HepG2 (cell line): ENCODE measurements around the gene HAPLN1. TPM values are rescaled to one million over a fixed set of nuclear protein-coding genes. Genes with fewer than 3 reads are reported as not detected.

Experiments
- ATAC-seq: fragments of 200-7000 bp; cut with Tn5 transposase; 3 replicates; pipeline ENCODE4 v1.9.1; 2020; ENCODE audit warnings: mild to moderate bottlenecking, moderate library complexity
- BruUV-seq: library from RNA; stranded (reverse); fragments of 400-500 nt; replicated peaks from 2 replicates; lab custom pipeline; 2021; lab: Mats Ljungman, UMichigan
- CTCF ChIA-PET: fragments of 300-600 bp; formaldehyde crosslinking; extraction: SDS; loops from one replicate; lab custom pipeline; 2021; ENCODE audit warnings: low total read pairs, inconsistent platforms, low intra/inter-chr PET ratio; lab: Yijun Ruan, JAX
- POLR2A ChIA-PET: fragments of 350-600 bp; sonication (Branson Sonifier 250); formaldehyde crosslinking; loops from one replicate; lab custom pipeline; 2020; ENCODE audit warnings: antibody characterized with exemption, inconsistent platforms; lab: Yijun Ruan, JAX
- DNase-seq: peaks from one replicate; pipeline ENCODE4 v3.0.0-alpha.2; 2015; ENCODE audit warnings: low spot score
- FAIRE-seq: peaks from 3 replicates; lab custom pipeline; 2011; peaks lifted over from hg19 to GRCh38; lab: Jason Lieb, UNC
- H2AFZ ChIP-seq: one replicate; pipeline ENCODE4 v1.6.1; 2011; ENCODE audit warnings: low read length, inconsistent platforms
- H3K27ac ChIP-seq: fragments of 300-600 bp; 3 replicates; pipeline ENCODE4 v1.8.0; 2011; ENCODE audit warnings: mixed run types, mild to moderate bottlenecking, mixed read lengths, low read length, inconsistent platforms; ENCODE audit not compliant: insufficient read depth; ENCODE audit errors: extremely low read length
- H3K27me3 ChIP-seq, 2 experiments: fragments of 200-600 bp in 1 of 2; 2 replicates in 1 of 2; 3 replicates in 1 of 2; pipeline versions ENCODE4 v1.6.0 to v1.8.0; 2011; ENCODE audit warnings: low read length in 2 of 2, mild to moderate bottlenecking in 2 of 2, moderate library complexity in 2 of 2, inconsistent platforms in 1 of 2; ENCODE audit not compliant: insufficient read depth in 2 of 2, control insufficient read depth in 1 of 2
- H3K36me3 ChIP-seq, 2 experiments: fragments of 200-600 bp in 1 of 2; replicated peaks in 1 of 2; 2 replicates in 1 of 2; 3 replicates in 1 of 2; pipeline versions ENCODE4 v1.5.1 to v1.8.0; 2011; ENCODE audit warnings: low read length in 2 of 2, inconsistent platforms in 1 of 2; ENCODE audit not compliant: insufficient read depth in 2 of 2, control insufficient read depth in 1 of 2
- H3K4me1 ChIP-seq: 2 replicates; pipeline ENCODE4 v1.5.1; 2012; ENCODE audit warnings: low read length, inconsistent platforms; ENCODE audit not compliant: insufficient read depth
- H3K4me2 ChIP-seq: 2 replicates; pipeline ENCODE4 v1.6.0; 2011; ENCODE audit warnings: low read depth, low read length, inconsistent platforms
- H3K4me3 ChIP-seq, 3 experiments: fragments of 200-600 bp in 1 of 3; sonication (generic), shearing (Covaris generic) in 1 of 3; replicated peaks in 1 of 3; 2 replicates each; pipeline ENCODE4 v1.5.1; 2011 to 2016; ENCODE audit warnings: low read length in 3 of 3, inconsistent platforms in 2 of 3, low read depth in 2 of 3, mild to moderate bottlenecking in 2 of 3, control low read depth in 1 of 3, mixed read lengths in 1 of 3; ENCODE audit not compliant: insufficient read depth in 1 of 3
- H3K79me2 ChIP-seq: one replicate; pipeline ENCODE4 v1.6.1; 2011; ENCODE audit warnings: low read length, inconsistent platforms; ENCODE audit not compliant: insufficient read depth
- H3K9ac ChIP-seq: 2 replicates; pipeline ENCODE4 v1.6.0; 2011; ENCODE audit warnings: mild to moderate bottlenecking, low read depth, low read length, inconsistent platforms; ENCODE audit not compliant: insufficient read depth
- H3K9me3 ChIP-seq: 2 replicates; pipeline ENCODE4 v1.5.1; 2012; ENCODE audit warnings: mild to moderate bottlenecking, low read length
- H4K20me1 ChIP-seq: 2 replicates; pipeline ENCODE4 v1.6.0; 2011; ENCODE audit warnings: inconsistent platforms, mild to moderate bottlenecking, low read length, moderate library complexity; ENCODE audit not compliant: insufficient read depth
- ASH2L ChIP-seq: fragments of 300-600, 200-600 bp; sonication (generic); IDR thresholded peaks from 2 replicates; pipeline ENCODE4 v1.7.0; 2017; ENCODE audit warnings: low read depth, mild to moderate bottlenecking, moderate library complexity, mixed read lengths, low read length; ENCODE audit not compliant: insufficient read length
- ATF7 ChIP-seq, 2 experiments: fragments of 450-650 bp in 1 of 2; sonication (generic) in 1 of 2; formaldehyde crosslinking in 1 of 2; IDR thresholded peaks; 2 replicates each; pipeline versions ENCODE4 v1.4.0 to v1.6.1; 2016 to 2020; ENCODE audit warnings: antibody characterized with exemption in 1 of 2, mild to moderate bottlenecking in 1 of 2, missing genetic modification reagents in 1 of 2
- CSRNP2 ChIP-seq: sonication (generic); formaldehyde crosslinking; conservative IDR thresholded peaks from 2 replicates; pipeline ENCODE4 v1.8.0; 2022; ENCODE audit warnings: low read depth, missing genetic modification reagents
- NCOA1 ChIP-seq: sonication (generic); formaldehyde crosslinking; IDR thresholded peaks from 2 replicates; pipeline ENCODE4 v1.9.0; 2021; ENCODE audit warnings: missing genetic modification reagents
- NFE2L2 ChIP-seq: fragments of 150-350 bp; IDR thresholded peaks from 2 replicates; pipeline ENCODE4 v1.6.1; 2014; ENCODE audit warnings: low read length
- RFX1 ChIP-seq: fragments of 450-650 bp; IDR thresholded peaks from 2 replicates; pipeline ENCODE4 v1.6.1; 2017
- RNF2 ChIP-seq: fragments of 450-650 bp; conservative IDR thresholded peaks from 2 replicates; pipeline ENCODE4 v1.6.1; 2016; ENCODE audit warnings: low read depth
- TRIM24 ChIP-seq: sonication (generic); formaldehyde crosslinking; IDR thresholded peaks from 2 replicates; pipeline ENCODE4 v1.8.0; 2022; ENCODE audit warnings: mild to moderate bottlenecking, missing genetic modification reagents
- ZNF121 ChIP-seq: sonication (generic); formaldehyde crosslinking; IDR thresholded peaks from 2 replicates; pipeline ENCODE4 v1.5.0; 2020; ENCODE audit warnings: mild to moderate bottlenecking, missing genetic modification reagents
- ZNF333 ChIP-seq: sonication (generic); formaldehyde crosslinking; IDR thresholded peaks from 2 replicates; pipeline ENCODE4 v1.4.0; 2020; ENCODE audit warnings: mild to moderate bottlenecking, missing genetic modification reagents, borderline replicate concordance
- ZNF569 ChIP-seq: sonication (generic); formaldehyde crosslinking; IDR thresholded peaks from 2 replicates; pipeline ENCODE4 v1.5.0; 2020; ENCODE audit warnings: mild to moderate bottlenecking, missing genetic modification reagents, moderate library complexity, borderline replicate concordance
- ZNF747 ChIP-seq: sonication (generic); formaldehyde crosslinking; IDR thresholded peaks from 2 replicates; pipeline ENCODE4 v1.8.1; 2023; ENCODE audit warnings: missing genetic modification reagents, mild to moderate bottlenecking, borderline replicate concordance
- WGBS: methylation state at CpG from one replicate; pipeline ENCODE4 v1.1.6; 2017; ENCODE audit warnings: low lambda C conversion rate; 5-methylcytosine and 5-hydroxymethylcytosine counted together
- in situ Hi-C: cut with HindIII; loops from 2 replicates; pipeline ENCODE4 v1.10.0; 2017; ENCODE audit warnings: low pct_unique_long_range_greater_than_20kb; ENCODE audit not compliant: extremely low pct_ligation_motif_present
- intact Hi-C: fragments of 100-400 bp; cut with micrococcal nuclease; formaldehyde crosslinking; loops from one replicate; pipeline ENCODE4 v1.10.0; 2022; ENCODE audit not compliant: unreplicated experiment
- polyA plus RNA-seq, 8 experiments: library from polyadenylated mRNA; depleted of rRNA in 3 of 8; stranded (reverse) in 7 of 8; unstranded in 1 of 8; fragments of >200 nt; fragmentation: Illumina TruSeq in 4 of 8; extraction: Trizol in 4 of 8; gene quantifications; 2 replicates each; pipeline versions ENCODE4 v1.2.1 to v1.2.3, GENCODE V29; 2011 to 2016; ENCODE audit warnings: low read depth in 4 of 8, missing spikeins in 1 of 8, mixed read lengths in 1 of 8; ENCODE audit not compliant: insufficient read depth in 1 of 8
- total RNA-seq, 5 experiments: library from RNA; depleted of rRNA; stranded (reverse); fragments of >200 nt; fragmentation: Illumina TruSeq; extraction: Trizol; gene quantifications; 2 replicates each; pipeline ENCODE4 v1.2.3, GENCODE V29; 2016; ENCODE audit warnings: low read depth in 1 of 5

Gene HAPLN1
- total and polyA plus RNA-seq, 2 of the 13 experiments (the other 11 are each of a cell fraction or from before 2014, with no cell fraction given), result not detected

- H3K4me2 ChIP-seq, result no peak overlapping the region
- CTCF ChIA-PET, result no interaction called here
- H3K27me3 ChIP-seq, result no peaks in the 10 kb centered on the region; a peak in 1 of 5 replicates
- no peaks in the 10 kb centered on the region for H3K9me3 ChIP-seq
- H2AFZ ChIP-seq, result no peak overlapping the region
- no TSS peak for BruUV-seq
- intact Hi-C loops, result no loop called here
- H3K4me3 ChIP-seq, result no peak overlapping the region
- no peaks in the 10 kb centered on the region for H3K4me1 ChIP-seq
- H3K36me3 ChIP-seq, result no peaks in the 10 kb centered on the region
- FAIRE-seq (no peak), DNase-seq (no peak)
- H4K20me1 ChIP-seq, result no peaks in the 10 kb centered on the region
- TF ChIP-seq ZNF333 (CRISPR knock-in tag), result no peak
- no peak for TF ChIP-seq RNF2
- no peak for TF ChIP-seq RFX1
- TF ChIP-seq ZNF121 (CRISPR knock-in tag), result no peak
- no peak for TF ChIP-seq ASH2L
- TF ChIP-seq NCOA1 (CRISPR knock-in tag), result no peak
- TF ChIP-seq ATF7 (IDR thresholded peaks at IDR 0.05), result no peak
- TF ChIP-seq ATF7 (CRISPR knock-in tag; IDR thresholded peaks at IDR 0.05), result no peak
- no peak for TF ChIP-seq CSRNP2 (CRISPR knock-in tag)
- no peak for TF ChIP-seq TRIM24
- TF ChIP-seq ZNF747 (CRISPR knock-in tag), result no peak
- no peak for TF ChIP-seq NFE2L2
- no peak for TF ChIP-seq ZNF569 (CRISPR knock-in tag)
- TF ChIP-seq, all 625 proteins: peak for 0
- no peak for ATAC-seq
- Histone ChIP-seq H3K27ac (no peak overlapping the region), H3K79me2 (no peaks in the 10 kb centered on the region), H3K9ac (no peak overlapping the region)
- POLR2A ChIA-PET, result no interaction called here
- WGBS, result 13% methylated on average over 4 of the region's 4 CpGs
- in situ Hi-C loops, result no loop called here
Measured at GRCh38 chr5:83632874-83633273, 87.8 kb downstream of the HAPLN1 start.
